ENCODE results near the gene MEG3.

- TF ChIP-seq EP300 (IDR thresholded peaks at IDR 0.05) (no peak), POLR2A (IDR thresholded peaks at IDR 0.05) (no peak), CTCF (IDR thresholded peaks at IDR 0.05) (no peak)
Measured at GRCh38 chr14:100873096-100873482, 47.2 kb downstream of the MEG3 start.

Measured in tibial nerve (tissue), 4 donors.